ENCODE measurements around the gene ZNF608.

ZNF608 gene

GRCh38 chr5:124700333-124700732, 46.1 kb downstream of the ZNF608 start:
- Histone ChIP-seq H3K27ac (no peak overlapping the region), H3K4me3 (no peak overlapping the region)
- DNase-seq (ENCODE audit: low spot score): no peak
- TF ChIP-seq, protein P1, sequence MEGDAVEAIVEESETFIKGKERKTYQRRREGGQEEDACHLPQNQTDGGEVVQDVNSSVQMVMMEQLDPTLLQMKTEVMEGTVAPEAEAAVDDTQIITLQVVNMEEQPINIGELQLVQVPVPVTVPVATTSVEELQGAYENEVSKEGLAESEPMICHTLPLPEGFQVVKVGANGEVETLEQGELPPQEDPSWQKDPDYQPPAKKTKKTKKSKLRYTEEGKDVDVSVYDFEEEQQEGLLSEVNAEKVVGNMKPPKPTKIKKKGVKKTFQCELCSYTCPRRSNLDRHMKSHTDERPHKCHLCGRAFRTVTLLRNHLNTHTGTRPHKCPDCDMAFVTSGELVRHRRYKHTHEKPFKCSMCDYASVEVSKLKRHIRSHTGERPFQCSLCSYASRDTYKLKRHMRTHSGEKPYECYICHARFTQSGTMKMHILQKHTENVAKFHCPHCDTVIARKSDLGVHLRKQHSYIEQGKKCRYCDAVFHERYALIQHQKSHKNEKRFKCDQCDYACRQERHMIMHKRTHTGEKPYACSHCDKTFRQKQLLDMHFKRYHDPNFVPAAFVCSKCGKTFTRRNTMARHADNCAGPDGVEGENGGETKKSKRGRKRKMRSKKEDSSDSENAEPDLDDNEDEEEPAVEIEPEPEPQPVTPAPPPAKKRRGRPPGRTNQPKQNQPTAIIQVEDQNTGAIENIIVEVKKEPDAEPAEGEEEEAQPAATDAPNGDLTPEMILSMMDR (IDR thresholded peaks at IDR 0.05): no peak

DNA sequence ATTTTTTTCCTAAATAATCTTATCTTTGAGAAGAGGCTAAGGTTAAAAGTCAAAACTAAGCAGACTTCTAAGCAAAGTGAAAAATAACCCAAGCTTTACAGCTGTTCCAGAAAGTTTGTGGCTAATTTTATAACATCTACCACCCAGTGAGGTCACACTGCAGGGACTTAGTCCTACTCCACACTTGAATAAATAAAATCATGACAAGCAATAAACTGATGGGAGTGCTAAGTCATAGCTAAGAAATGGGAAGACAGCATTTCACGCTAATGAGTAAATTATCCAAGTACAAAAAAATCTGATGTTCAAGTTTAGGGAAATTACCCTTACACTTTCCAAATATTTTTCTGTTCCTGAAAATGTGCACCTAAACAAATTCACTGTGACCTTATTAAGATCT, 47.7 kb downstream of the ZNF608 start:
- H3K27ac ChIP-seq: peak overlapping the region; percentile 70 to 79
- H3K4me3 ChIP-seq: peak overlapping the region; percentile 14
- TF ChIP-seq, protein P1 (IDR thresholded peaks at IDR 0.05): no peak
- no peak for DNase-seq (ENCODE audit: low spot score)

DNA sequence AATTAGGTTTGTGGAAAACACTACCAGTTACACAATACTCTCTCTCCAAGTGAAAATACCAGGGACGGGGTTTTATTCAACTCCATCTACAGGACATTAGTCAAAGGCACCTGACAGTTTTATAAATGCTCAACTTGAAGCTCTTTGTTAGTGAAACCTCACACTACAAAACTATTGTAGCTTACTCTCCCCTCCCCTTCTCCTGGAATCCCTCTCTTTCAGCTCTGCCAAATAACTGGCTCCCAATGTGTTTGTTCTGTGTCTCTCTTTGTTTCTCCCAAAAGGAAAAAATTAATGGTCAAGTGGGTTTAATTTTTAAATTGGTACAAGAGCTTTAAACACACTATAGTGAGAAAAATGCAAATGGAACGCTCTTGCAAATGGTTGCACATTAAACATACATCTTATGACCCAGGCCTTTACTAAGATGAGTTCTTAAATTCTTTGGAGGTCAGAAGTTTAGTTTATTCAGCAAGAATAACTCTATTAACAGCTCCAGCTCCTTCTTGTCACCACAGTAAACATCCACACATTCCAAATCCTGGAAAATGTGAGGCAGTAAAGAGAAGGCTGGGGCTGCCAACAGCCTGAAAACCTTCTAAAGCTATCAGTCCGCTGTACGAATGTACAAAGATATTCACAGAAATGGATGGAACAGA, 48.4 kb downstream of the ZNF608 start:
- TF ChIP-seq, protein P1 (IDR thresholded peaks at IDR 0.05): no peak
- H3K27ac ChIP-seq: peak overlapping the region; percentile 70 to 79
- no peak for DNase-seq (ENCODE audit: low spot score)
- H3K4me3 ChIP-seq: peak overlapping the region; percentile 14

DNA sequence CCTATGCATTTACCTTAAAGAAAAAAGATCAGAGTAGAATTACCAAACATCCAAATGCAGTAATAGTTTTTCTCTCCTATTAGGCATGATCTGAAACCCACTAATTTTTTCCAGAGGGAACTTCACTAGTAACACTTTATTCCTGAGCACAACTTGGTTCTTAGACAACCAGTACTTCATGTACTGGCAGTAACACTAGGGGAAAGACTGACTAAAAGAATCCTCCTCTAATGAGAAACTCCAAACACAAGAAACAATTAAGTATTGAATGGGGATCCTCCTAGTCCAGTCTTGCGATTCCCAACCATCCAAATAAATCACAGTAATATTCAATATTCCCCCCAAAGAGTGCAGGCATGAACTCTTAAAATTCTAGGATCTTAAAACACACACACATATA, 48.9 kb downstream of the ZNF608 start:
- Histone ChIP-seq H3K4me3 (no peak overlapping the region), H3K27ac (peak overlapping the region; percentile 70 to 79)
- DNase-seq (ENCODE audit: low spot score): no peak
- TF ChIP-seq, protein P1 (IDR thresholded peaks at IDR 0.05): no peak

DNA sequence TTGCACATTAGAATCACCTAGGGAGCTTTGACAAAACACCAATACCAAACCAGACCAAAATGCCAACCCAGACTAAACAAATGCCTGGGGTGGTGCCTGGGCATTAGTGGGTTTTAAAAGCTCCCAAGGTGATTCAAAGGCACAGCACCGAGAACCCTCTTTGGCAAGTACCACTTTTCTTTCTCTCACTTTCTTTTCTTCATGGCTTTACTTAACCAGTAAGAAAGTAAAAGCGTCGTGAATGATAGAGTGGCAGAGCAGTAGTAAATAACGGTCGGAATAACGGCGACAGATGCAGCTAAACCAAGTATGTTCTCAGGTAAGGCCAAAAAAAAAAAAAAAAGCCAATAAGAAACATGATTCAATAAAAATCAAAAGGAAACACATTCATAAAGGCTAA, 49.5 kb downstream of the ZNF608 start:
- DNase-seq (ENCODE audit: low spot score): no peak
- H3K27ac ChIP-seq: no peak overlapping the region
- no peak overlapping the region for H3K4me3 ChIP-seq
- TF ChIP-seq, protein P1 (IDR thresholded peaks at IDR 0.05): no peak

Data from coronary artery (tissue), 2 donors.